IPS DF 4.7 (cell line): Measurements from ENCODE around the gene ERAL1.
"Not testable (repeated sequence)": the region's sequence is repeated elsewhere in the genome, so short reads cannot be mapped to it uniquely, and the experiment has no call there.

Source experiments
- DNase-seq: peaks from one replicate; pipeline ENCODE4 v3.0.0-alpha.2; 2013; ENCODE audit warnings: low spot score; ENCODE audit errors: extremely low read depth

ERAL1 gene

DNA sequence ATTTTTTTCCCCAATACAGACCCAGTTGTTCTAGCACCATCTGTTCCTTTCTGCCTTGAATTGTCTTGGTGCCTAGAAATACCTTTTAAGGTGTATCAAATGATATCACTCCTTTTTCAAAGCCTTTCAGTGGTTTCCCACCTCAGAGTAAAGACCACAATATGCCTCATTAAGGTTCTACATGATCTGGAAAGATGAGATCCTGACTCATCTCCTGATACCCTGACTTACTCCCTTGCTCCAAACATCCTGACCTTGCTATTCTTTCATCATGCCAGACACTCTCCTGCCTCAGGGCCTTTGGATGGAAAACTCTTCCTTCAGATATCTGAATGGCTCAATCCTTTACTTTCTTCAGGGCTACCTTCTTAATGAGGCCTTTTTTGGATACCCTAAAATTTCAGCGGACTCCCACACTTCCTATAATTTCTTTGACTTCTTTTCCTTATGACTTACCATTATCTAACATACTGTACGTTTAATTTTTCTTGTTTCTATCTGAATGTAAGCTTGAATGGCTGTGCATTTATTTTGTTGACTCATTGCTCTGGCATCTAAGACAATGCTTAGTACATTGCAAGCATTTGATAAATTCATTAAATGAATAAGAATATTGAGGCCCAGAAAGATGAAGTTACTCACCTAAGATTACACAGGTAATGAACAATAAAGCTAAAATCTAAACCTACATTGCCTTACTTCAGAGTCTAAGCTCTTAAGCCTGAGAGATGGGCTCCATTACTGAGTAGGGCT lies 23.5 kb downstream of the ERAL1 start:
- DNase-seq, result no peak

DNA sequence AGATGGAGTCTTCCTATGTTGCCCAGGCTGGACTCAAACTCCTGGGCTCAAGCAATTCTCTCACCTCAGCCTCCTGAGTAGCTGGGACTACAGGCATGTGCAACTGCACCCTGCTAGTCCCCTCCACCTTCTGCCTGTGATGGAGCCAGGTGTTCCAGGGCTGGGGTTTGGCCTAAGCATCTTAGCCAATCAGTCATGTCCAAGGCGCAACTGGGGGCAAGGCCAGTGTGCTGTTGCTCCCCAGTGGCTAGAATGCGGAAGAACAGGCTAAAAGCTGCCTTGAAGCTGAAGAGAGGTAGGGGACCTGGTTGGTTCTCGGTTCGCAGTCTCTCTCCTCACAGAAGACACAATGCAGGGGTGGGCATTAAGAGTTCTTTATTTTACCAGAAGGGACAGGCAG lies 24.2 kb downstream of the ERAL1 start:
- peak; percentile 69 for DNase-seq

DNA sequence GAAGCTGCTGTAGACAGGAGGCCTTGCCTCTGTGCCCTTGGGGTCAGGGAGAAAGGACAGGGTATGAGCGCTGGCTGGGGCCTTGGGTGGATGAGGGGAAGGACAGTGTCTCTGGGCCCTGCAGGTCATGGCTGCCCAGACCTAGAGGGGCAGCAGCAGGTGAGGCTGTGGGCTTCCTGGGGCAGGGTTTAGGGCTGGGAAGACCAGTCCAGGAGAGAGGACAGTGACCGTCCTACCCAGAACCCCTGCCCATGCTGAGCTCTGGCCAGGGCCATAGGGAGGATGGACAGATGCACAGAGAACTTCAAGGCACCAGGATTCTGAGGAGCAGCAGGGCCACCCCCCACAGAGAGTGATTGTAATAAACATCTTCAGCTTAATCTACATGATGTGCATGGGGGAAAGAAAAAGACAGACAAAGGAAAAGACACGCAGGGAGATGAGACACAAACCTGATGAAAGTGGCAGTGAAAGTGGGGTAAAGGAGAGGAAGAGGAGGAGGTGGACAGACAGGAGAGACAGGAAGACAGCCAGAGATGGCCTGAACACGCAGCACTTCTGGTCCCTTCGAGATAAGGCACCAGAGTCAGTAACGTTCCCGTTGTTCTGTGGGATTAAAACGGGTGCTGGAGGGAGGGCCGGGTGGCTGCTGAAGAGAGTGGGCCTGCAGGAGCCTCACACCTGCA lies 25.2 kb downstream of the ERAL1 start:
- no peak for DNase-seq

- no peak for DNase-seq
Measured at GRCh38 chr17:28880572-28880945, 25.7 kb downstream of the ERAL1 start.

GRCh38 chr17:28881533-28882056 lies 26.8 kb downstream of the ERAL1 start:
- DNase-seq, result no peak

GRCh38 chr17:28882154-28882895 lies 27.5 kb downstream of the ERAL1 start:
- no peak for DNase-seq

DNA sequence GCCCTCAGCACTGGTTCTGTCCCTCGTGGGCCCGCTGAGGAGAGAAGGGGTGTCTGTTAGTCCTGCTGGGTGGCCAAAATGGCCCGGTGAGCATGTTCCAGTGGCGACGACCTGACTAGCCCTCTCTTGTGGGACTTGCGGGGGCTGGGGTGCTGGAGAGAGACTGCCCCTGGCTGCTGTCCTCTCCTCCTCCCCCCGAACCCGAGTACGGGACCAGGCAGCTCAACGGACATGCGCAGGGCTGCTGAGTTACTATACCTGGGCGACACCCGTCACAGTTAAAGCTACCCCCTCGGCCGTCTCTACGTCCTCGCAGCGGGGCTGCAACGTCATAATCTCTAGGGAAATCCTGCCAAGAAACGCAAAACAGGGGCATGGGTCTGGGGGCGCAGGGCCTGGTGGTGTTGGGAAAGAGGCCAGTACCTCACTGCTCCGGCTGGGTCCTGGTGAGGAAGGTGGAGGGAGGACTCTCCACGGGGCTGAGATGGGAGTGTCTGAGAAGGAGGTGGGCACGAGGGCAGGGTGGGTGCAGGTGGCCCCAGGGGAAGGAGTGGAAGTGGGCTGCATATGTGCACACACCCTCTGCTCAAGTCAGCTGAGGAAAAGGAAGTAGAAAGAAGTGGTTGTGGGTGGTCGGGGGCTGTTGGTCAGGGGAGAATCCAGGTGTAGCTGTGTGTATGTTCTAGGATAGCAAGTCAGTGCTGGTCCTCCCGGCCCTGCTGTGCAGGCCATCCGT lies 29.3 kb downstream of the ERAL1 start:
- no peak for DNase-seq

- DNase-seq, result no peak
Measured at GRCh38 chr17:28885363-28885762, 30.5 kb downstream of the ERAL1 start.

DNA sequence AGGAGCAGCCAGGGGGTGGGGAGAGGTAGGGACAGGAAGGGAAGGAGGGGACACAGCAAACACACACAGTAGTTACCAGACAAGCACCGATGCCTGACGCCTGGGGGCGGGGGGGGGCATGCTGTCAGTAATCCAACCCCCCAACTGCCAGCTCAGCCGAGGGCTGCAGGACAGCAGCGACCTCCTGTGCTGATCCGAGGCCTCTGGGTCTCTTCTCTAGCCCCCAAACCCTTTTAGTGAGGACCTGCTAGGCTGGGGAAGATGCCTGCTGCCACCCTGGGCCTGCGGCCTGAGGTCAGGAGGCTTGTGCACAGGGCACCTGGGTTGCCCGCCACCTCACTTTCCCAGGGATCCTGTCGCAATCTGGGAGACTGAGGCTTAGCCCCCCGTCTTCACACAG lies 31.1 kb downstream of the ERAL1 start:
- no peak for DNase-seq

DNA sequence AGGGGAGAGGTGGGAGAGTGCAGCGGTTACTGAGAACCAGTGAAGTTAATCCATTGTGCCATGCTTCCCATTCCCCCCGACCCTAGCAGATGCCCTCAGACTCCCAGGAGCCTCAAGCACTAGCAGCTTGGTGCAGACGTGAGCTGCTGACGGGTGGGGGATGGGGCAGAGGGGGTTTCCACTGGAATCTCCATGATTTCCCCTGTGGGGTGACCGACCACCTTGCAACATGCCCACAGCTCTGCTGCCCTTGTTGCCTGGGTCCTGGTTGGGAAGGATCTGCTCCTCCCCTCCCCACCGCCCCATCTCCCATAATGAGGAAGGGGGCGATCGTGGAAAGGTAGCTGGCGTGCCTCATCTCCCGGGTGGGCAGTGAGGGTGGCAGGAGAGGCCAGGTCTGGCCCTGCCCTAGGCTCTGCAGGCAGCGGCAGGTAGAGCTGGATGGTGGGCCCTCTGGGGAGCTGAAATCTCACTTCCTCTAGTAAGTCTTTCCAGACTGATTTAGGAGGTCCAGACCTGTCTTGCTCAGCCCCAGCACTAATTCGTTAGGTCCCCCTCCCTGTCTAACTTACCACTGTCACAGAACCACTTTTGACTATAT lies 33.2 kb downstream of the ERAL1 start:
- DNase-seq, result no peak

DNA sequence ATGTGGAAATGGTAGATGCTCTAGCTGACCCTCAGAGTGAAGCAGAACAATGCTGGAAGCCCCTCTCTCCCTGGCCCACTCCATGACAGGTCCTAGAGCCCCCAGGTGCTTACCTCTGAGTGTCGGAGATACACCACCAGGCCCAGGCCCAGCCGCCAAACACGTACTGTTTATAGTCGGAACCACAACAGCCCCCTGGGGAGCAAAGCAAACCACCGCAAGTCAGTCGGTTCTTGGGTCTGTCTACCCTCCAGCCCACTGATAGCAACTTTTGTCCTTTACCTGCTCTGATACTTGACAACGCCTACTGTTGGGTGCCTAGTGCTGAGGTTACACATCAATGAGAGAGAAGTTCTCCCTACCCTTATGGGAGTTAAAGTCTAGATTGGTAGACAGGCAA lies 34.0 kb downstream of the ERAL1 start:
- DNase-seq, result no peak

DNA sequence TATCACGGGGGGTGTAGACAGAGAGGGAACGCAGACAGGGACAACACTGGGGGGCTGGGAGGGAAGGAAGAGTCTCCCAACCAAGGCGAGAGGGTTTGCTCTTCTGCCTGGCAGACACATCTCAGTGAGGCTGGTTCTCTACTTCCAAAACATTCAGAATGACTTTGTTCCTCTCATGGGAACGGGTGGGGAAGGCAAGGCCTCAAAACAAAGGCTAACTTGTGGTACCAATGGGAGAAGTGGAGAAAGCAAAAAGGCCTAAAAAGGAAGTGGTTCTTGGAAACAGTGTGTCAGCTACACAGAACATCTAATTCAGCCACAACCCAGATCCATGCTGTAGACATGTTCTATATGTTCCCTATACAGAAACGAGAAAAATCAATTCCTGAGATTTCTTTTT lies 35.2 kb downstream of the ERAL1 start:
- no peak for DNase-seq

- no peak for DNase-seq
Measured at GRCh38 chr17:28891201-28891600, 36.4 kb downstream of the ERAL1 start.

DNA sequence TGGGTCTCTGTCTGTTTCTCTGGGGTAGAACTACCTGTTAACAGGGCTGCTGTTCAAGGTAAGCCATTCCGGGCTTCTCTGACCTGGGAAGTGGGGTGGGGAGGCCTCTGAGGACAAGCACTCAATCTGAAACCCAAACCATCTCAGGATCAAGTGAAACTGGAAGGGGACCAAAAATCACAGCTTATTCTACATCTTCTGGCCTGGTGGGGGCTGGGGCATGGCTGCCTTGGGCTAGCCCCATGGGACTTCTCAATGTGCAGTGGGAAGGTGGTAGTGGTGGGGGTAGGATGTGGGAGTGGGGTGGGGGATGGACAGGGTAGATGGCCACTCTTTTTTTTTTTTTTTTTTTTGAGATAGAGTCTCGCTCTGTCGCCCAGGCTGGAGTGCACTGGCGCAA lies 37.2 kb downstream of the ERAL1 start:
- no peak for DNase-seq

DNA sequence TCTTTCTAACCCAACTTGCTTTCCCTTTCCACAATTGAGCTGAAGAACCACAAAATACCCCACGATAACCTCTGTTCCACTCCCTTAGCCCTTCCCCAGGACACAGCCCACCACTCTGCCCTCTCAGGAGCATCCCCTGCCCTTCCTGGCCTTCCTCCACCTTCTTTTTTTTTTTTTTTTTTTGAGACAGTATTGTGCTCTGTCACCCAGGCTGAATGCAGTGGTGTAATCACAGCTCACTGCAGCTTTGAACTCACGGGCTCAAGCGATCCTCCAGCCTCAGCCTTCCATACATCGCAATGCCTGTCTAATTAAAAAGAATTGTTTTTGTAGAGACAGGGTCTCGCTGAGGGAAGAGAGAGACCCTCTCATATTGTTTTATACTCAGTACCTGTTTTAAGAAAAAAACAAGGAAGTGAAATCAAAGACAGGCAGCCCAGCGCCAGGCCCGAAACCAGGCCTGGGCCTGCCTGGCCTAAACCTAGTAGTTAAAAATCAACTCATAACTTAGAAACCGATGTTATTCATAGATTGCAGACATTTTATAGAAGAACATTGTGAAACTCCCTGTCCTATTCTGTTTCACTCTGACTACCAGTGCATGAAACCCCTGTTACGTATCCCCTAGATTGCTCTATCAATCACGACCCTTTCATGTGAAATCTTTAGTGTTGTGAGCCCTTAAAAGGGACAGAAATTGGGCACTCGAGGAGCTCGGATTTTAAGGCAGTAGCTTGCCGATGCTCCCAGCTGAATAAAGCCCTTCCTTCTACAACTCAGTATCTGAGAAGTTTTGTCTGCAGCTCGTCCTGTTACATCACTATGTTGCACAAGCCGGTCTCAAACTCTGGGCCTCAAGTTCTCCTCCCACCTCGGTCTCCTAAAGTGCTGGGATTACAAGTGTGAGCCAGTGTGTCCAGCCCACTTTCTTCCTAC lies 38.7 kb downstream of the ERAL1 start:
- DNase-seq, result not testable (repeated sequence)

- DNase-seq, result no peak
Measured at GRCh38 chr17:28895794-28896447, 41.1 kb downstream of the ERAL1 start.

DNA sequence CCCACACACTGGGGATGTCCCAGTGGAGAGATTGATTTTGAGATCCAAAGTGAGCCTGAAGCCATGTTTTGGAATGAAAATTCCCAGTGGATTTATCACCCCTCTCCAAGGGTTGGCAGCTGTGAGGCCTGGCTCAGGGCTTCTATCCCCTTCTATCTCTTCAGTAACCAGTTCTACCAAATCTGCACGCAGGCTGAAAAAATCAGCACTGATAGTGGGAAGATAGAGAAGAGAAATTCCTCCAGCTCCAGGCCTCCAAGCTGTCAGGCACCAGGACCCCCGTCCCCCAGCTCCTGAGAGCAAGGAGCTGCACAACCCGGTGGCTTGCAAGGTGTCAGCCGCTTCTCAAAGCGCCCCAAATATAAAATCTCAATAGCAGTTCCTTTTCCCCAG lies 41.7 kb downstream of the ERAL1 start:
- DNase-seq, result no peak

DNA sequence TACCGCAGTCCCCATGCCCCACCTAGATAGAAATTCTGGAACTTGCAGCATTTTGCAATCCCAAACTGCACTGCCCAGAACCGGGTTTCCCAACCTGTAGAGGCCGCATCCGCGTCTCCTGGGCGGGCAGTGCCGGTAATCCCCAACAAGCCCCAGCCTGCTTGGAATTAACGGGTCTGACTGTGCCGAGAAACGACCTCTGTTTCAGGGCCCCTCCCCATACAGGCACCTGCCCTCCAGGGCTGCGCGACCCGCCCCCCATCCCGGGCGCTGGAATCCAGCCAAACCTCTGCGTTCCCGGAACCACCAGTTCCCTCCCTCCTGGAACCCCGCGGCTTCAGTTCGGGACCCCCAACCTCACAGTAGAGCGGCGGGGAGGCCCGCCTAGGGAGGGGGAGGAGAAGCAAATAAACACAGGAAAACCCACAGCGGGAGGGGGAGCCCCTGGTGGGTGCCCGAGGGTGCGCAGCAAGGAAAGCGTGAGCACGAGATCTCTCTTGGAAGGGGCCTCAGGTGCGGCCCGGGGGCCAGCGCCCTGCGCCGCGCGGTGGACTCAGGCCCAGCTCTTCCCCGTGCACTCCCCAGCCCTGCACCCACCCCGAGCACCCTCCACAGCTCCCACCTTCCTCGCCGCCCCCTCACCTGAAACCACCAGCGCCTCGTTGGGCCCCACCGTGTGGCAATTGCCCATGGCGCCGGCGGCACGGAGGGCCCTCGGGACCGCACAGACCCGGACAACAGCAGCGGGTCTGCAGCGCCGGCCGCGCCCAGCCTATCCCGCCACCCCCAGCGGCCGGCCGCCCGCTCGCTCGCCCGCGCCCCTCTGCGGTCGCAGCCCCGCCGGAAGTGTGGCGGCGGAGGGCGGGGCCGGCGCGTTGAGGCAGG lies 42.3 kb downstream of the ERAL1 start, which contains the start of gene FLOT2:
Gene FLOT2 (minus strand): TSS at position 850 of the 885 bp plus-strand sequence. CDS start 159 bp downstream, at position 691.
- DNase-seq, result no peak
